Trophoblast cell (in vitro differentiated cells and primary cell): ENCODE data around the gene OSTN.

Experiments used
- DNase-seq, 2 donors: peaks; one replicate each; pipeline ENCODE4 v3.0.0-alpha.2; 2016
- H2AFZ ChIP-seq: 2 replicates; pipeline ENCODE4 v1.6.1; 2013; ENCODE audit warnings: low read length, moderate library complexity, mild to moderate bottlenecking; ENCODE audit not compliant: insufficient read depth, poor library complexity
- H2AK5ac ChIP-seq: 2 replicates; pipeline ENCODE4 v1.6.1; 2013; ENCODE audit warnings: mild to moderate bottlenecking, low read length
- H2BK120ac ChIP-seq: 2 replicates; pipeline ENCODE4 v1.6.1; 2013; ENCODE audit warnings: low read length, mild to moderate bottlenecking, moderate library complexity; ENCODE audit not compliant: insufficient read depth, poor library complexity
- H2BK12ac ChIP-seq: 2 replicates; pipeline ENCODE4 v1.6.1; 2013; ENCODE audit warnings: mild to moderate bottlenecking, low read length, moderate library complexity
- H2BK5ac ChIP-seq: 2 replicates; pipeline ENCODE4 v1.6.1; 2013; ENCODE audit warnings: low read length, low read depth, moderate library complexity, mild to moderate bottlenecking; ENCODE audit not compliant: poor library complexity
- H3K14ac ChIP-seq: 2 replicates; pipeline ENCODE4 v1.6.1; 2013; ENCODE audit warnings: mild to moderate bottlenecking, low read length
- H3K18ac ChIP-seq: 2 replicates; pipeline ENCODE4 v1.6.1; 2013; ENCODE audit warnings: mild to moderate bottlenecking, low read length
- H3K23ac ChIP-seq: 2 replicates; pipeline ENCODE4 v1.6.1; 2013; ENCODE audit warnings: low read length
- H3K27ac ChIP-seq: 2 replicates; pipeline ENCODE4 v1.5.1; 2013; ENCODE audit warnings: low read depth, mild to moderate bottlenecking, inconsistent platforms, low read length, moderate library complexity
- H3K27me3 ChIP-seq: 2 replicates; pipeline ENCODE4 v1.6.1; 2013; ENCODE audit warnings: inconsistent platforms, mild to moderate bottlenecking, low read length, moderate library complexity; ENCODE audit not compliant: insufficient read depth
- H3K36me3 ChIP-seq, 2 experiments: 1 replicate in 1 of 2; 2 replicates in 1 of 2; pipeline ENCODE4 v1.6.1; 2013; ENCODE audit warnings: low read length in 2 of 2, mild to moderate bottlenecking in 2 of 2, moderate library complexity in 1 of 2; ENCODE audit not compliant: insufficient read depth in 2 of 2, control insufficient read depth in 1 of 2
- H3K4ac ChIP-seq: 2 replicates; pipeline ENCODE4 v1.6.1; 2013; ENCODE audit warnings: low read depth, mild to moderate bottlenecking, low read length, moderate library complexity
- H3K4me1 ChIP-seq, 2 experiments: 1 replicate in 1 of 2; 2 replicates in 1 of 2; pipeline ENCODE4 v1.6.1; 2013; ENCODE audit warnings: low read length in 2 of 2, mild to moderate bottlenecking in 2 of 2, moderate library complexity in 1 of 2; ENCODE audit not compliant: insufficient read depth in 2 of 2, control insufficient read depth in 1 of 2
- H3K4me2 ChIP-seq: 2 replicates; pipeline ENCODE4 v1.6.1; 2013; ENCODE audit warnings: inconsistent platforms, mild to moderate bottlenecking, low read length, moderate library complexity
- H3K4me3 ChIP-seq: 2 replicates; pipeline ENCODE4 v1.5.1; 2013; ENCODE audit warnings: mild to moderate bottlenecking, low read depth, low read length, inconsistent platforms
- H3K79me1 ChIP-seq: one replicate; pipeline ENCODE4 v1.6.1; 2013; ENCODE audit warnings: low read length
- H3K79me2 ChIP-seq: 2 replicates; pipeline ENCODE4 v1.6.1; 2013; ENCODE audit warnings: low read length, mild to moderate bottlenecking; ENCODE audit not compliant: control insufficient read depth, insufficient read depth, poor library complexity
- H3K9ac ChIP-seq: 2 replicates; pipeline ENCODE4 v1.6.1; 2013; ENCODE audit warnings: mild to moderate bottlenecking, low read length
- H3K9me3 ChIP-seq: 2 replicates; pipeline ENCODE4 v1.6.1; 2013; ENCODE audit warnings: low read depth, mild to moderate bottlenecking, control low read depth, inconsistent platforms, low read length; ENCODE audit not compliant: insufficient read depth
- H4K12ac ChIP-seq: 2 replicates; pipeline ENCODE4 v1.6.1; 2013; ENCODE audit warnings: low read depth, mild to moderate bottlenecking, low read length, moderate library complexity
- H4K8ac ChIP-seq: 2 replicates; pipeline ENCODE4 v1.6.1; 2013; ENCODE audit warnings: low read depth, mild to moderate bottlenecking, low read length, moderate library complexity
- H4K91ac ChIP-seq: one replicate; pipeline ENCODE4 v1.6.1; 2013; ENCODE audit warnings: low read depth, mild to moderate bottlenecking, low read length, moderate library complexity
- WGBS: extraction: QIAGEN DNeasy Blood & Tissue Kit; methylation state at CpG from one replicate; pipeline ENCODE4 v1.1.7; 2013; ENCODE audit warnings: missing lambda C conversion rate; ENCODE audit not compliant: insufficient read length, insufficient coverage; ENCODE audit errors: extremely low coverage; 5-methylcytosine and 5-hydroxymethylcytosine counted together

Gene OSTN

GRCh38 chr3:191292243-191293015 lies 93.4 kb downstream of the OSTN start:
- Histone ChIP-seq H3K9ac (no peak overlapping the region), H2BK12ac (no peak overlapping the region), H4K8ac (no peak overlapping the region), H3K18ac (no peak overlapping the region), H3K27ac (no peak overlapping the region), H3K79me2 (no peaks in the 10 kb centered on the region), H3K14ac (no peak overlapping the region), H2AFZ (no peak overlapping the region), H3K27me3 (no peaks in the 10 kb centered on the region), H3K9me3 (no peaks in the 10 kb centered on the region), H2BK120ac (no peak overlapping the region), H3K4ac (no peak overlapping the region), H4K91ac (no peak overlapping the region), H2AK5ac (no peak overlapping the region), H3K36me3 (no peaks in the 10 kb centered on the region), H3K23ac (no peak overlapping the region), H3K4me1 (no peaks in the 10 kb centered on the region), H3K79me1 (no peaks in the 10 kb centered on the region), H2BK5ac (no peak overlapping the region), H3K4me2 (no peak overlapping the region), H3K4me3 (no peak overlapping the region), H4K12ac (no peak overlapping the region)
- WGBS: no CpG with 5 or more reads among the region's 5 CpGs
- no peak for DNase-seq

GRCh38 chr3:191294291-191294690 lies 95.2 kb downstream of the OSTN start:
- no peak overlapping the region for H2BK120ac ChIP-seq
- H3K27me3 ChIP-seq: no peaks in the 10 kb centered on the region
- H3K18ac ChIP-seq: no peak overlapping the region
- H2AK5ac ChIP-seq: no peak overlapping the region
- no peak overlapping the region for H4K12ac ChIP-seq
- no peak overlapping the region for H2BK12ac ChIP-seq
- H2BK5ac ChIP-seq: no peak overlapping the region
- no peaks in the 10 kb centered on the region for H3K9me3 ChIP-seq
- H3K14ac ChIP-seq: no peak overlapping the region
- H3K36me3 ChIP-seq: no peaks in the 10 kb centered on the region
- DNase-seq: no peak
- WGBS: no CpG with 5 or more reads among the region's 1 CpG
- no peaks in the 10 kb centered on the region for H3K79me1 ChIP-seq
- H3K9ac ChIP-seq: no peak overlapping the region
- H4K8ac ChIP-seq: no peak overlapping the region
- H3K79me2 ChIP-seq: no peaks in the 10 kb centered on the region
- H3K4me2 ChIP-seq: no peak overlapping the region
- H3K4ac ChIP-seq: no peak overlapping the region
- H3K4me3 ChIP-seq: no peak overlapping the region
- no peak overlapping the region for H4K91ac ChIP-seq
- no peak overlapping the region for H2AFZ ChIP-seq
- no peak overlapping the region for H3K23ac ChIP-seq
- no peak overlapping the region for H3K27ac ChIP-seq
- no peaks in the 10 kb centered on the region for H3K4me1 ChIP-seq

- H3K4me2 ChIP-seq: no peak overlapping the region
- H3K9ac ChIP-seq: no peak overlapping the region
- H3K4ac ChIP-seq: no peak overlapping the region
- no peaks in the 10 kb centered on the region for H3K4me1 ChIP-seq
- 100% methylated on average over 1 of the region's 4 CpGs for WGBS
- no peak overlapping the region for H3K18ac ChIP-seq
- no peaks in the 10 kb centered on the region for H3K27me3 ChIP-seq
- H3K79me1 ChIP-seq: no peaks in the 10 kb centered on the region
- no peak overlapping the region for H3K23ac ChIP-seq
- no peak overlapping the region for H2BK120ac ChIP-seq
- H4K8ac ChIP-seq: no peak overlapping the region
- no peak overlapping the region for H4K12ac ChIP-seq
- no peak overlapping the region for H2BK12ac ChIP-seq
- no peak overlapping the region for H3K27ac ChIP-seq
- H3K9me3 ChIP-seq: no peaks in the 10 kb centered on the region
- DNase-seq: no peak
- no peak overlapping the region for H2BK5ac ChIP-seq
- no peaks in the 10 kb centered on the region for H3K79me2 ChIP-seq
- no peak overlapping the region for H3K4me3 ChIP-seq
- no peak overlapping the region for H3K14ac ChIP-seq
- H2AFZ ChIP-seq: no peak overlapping the region
- H4K91ac ChIP-seq: no peak overlapping the region
- no peaks in the 10 kb centered on the region for H3K36me3 ChIP-seq
- no peak overlapping the region for H2AK5ac ChIP-seq
Observed at GRCh38 chr3:191296041-191296541, 97.0 kb downstream of the OSTN start.

GRCh38 chr3:191298846-191299245 lies 99.8 kb downstream of the OSTN start:
- Histone ChIP-seq H3K4ac (no peak overlapping the region), H4K8ac (no peak overlapping the region), H2AFZ (no peak overlapping the region), H3K4me1 (no peaks in the 10 kb centered on the region), H3K27me3 (no peaks in the 10 kb centered on the region), H2BK12ac (no peak overlapping the region), H4K12ac (no peak overlapping the region), H3K27ac (no peak overlapping the region), H3K23ac (no peak overlapping the region), H3K9ac (no peak overlapping the region), H3K79me2 (no peaks in the 10 kb centered on the region), H3K18ac (no peak overlapping the region), H3K79me1 (no peaks in the 10 kb centered on the region), H2BK5ac (no peak overlapping the region), H3K9me3 (no peaks in the 10 kb centered on the region), H3K36me3 (no peaks in the 10 kb centered on the region), H3K14ac (no peak overlapping the region), H4K91ac (no peak overlapping the region), H3K4me2 (no peak overlapping the region), H2BK120ac (no peak overlapping the region), H2AK5ac (no peak overlapping the region), H3K4me3 (no peak overlapping the region)
- no peak for DNase-seq
